ENCODE results near the gene BRAP.
"Not testable (repeated sequence)": the region's sequence is repeated elsewhere in the genome, so short reads cannot be mapped to it uniquely, and the experiment has no call there.

BRAP gene

DNA sequence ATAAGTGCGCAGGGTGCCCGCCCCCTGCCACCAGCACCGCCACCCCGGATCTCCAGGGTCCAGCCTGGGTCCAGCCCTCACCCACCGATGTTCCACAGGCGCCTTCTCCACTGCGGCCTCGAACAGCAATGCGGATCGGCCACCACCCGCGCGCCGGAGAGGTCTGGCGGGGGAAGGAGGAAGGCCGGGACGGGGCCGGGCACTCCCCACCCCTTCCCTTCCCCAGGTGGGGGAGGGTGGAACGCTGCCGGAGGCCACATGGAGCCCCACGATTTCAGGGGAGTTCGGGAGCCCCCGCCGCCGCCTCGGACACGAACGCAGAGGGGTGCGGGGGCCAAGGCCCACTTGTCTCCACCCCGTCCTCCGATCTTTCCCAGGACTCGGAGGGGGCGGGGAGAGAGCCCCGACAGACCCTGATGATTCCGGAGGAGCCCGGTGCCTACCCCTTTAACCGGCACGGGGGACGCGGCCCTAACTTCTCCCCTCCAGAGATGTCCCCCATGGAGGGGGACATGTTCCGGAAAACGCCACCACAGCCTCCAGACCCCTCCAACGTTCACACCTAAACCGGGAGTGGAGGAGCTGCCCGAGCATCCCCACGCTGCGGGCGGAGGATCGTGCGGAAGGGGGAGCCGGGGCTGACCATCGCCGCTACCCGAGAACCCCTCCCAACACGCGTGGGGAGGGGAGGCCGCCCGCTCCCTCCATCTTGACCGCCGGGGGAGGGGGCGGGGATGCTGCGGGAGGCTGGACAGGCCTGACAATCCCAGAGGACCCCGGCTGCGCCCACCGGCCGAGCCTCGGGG, 87.7 kb downstream of the BRAP start:
- peak overlapping the region; percentile 98 for H3K27ac ChIP-seq
- no peak for TF ChIP-seq CTCF (IDR thresholded peaks at IDR 0.05; ENCODE audit: low read depth, low read length, missing control alignments)
- no peaks in the 10 kb centered on the region for H3K36me3 ChIP-seq (replicated peaks)
- DNase-seq: no peak
- H3K4me3 ChIP-seq (ENCODE audit: low read depth, low read length): peak overlapping the region; percentile 88
- in situ Hi-C loops (cut with HindIII; ENCODE audit: low pct_ligation_motif_present, low sequenced_read_pairs): no loop called here
- no peaks in the 10 kb centered on the region for H3K27me3 ChIP-seq (replicated peaks)

GRCh38 chr12:111596985-111597830, 88.5 kb downstream of the BRAP start:
- H3K4me3 ChIP-seq (ENCODE audit: low read depth, low read length): peak overlapping the region; percentile 88
- peak overlapping the region; percentile 98 for H3K27ac ChIP-seq
- H3K36me3 ChIP-seq (replicated peaks): no peaks in the 10 kb centered on the region
- DNase-seq: peak; percentile 50
- TF ChIP-seq CTCF (IDR thresholded peaks at IDR 0.05; ENCODE audit: low read depth, low read length, missing control alignments): no peak
- in situ Hi-C loops (cut with HindIII; ENCODE audit: low pct_ligation_motif_present, low sequenced_read_pairs): no loop called here
- H3K27me3 ChIP-seq (replicated peaks): no peaks in the 10 kb centered on the region

DNA sequence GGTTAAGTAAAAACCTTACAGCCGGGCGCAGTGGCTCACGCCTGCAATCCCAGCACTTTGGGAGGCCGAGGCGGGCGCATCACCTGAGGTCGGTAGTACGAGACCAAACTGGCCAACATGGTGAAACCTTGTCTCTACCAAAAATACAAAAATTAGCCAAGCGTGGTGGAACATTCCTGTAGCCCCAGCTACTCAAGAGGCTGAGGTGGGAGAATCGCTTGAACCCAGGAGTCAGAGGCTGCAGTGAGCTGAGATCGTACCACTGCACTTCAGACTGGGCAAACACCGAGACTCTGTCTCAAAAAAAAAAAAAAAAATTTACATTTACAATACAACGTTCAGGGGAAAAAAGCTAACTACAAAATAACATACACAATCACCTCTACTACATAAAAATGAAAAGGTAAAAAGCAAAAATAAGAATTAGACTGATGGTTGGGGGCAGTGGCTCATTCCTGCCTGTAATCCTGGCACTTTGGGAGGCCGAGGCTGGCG, 90.4 kb downstream of the BRAP start:
- H3K36me3 ChIP-seq (replicated peaks); H3K4me3 ChIP-seq (ENCODE audit: low read depth, low read length); in situ Hi-C loops (cut with HindIII; ENCODE audit: low pct_ligation_motif_present, low sequenced_read_pairs); H3K27ac ChIP-seq; DNase-seq; H3K27me3 ChIP-seq (replicated peaks): not testable (repeated sequence)

Measured in brain microvascular endothelial cell (primary cell).